COLO668 (cell line): ENCODE data around the gene TMCC3.
"Not testable (repeated sequence)": the region's sequence is repeated elsewhere in the genome, so short reads cannot be mapped to it uniquely, and the experiment has no call there.

Source experiments
- DNase-seq: peaks from one replicate; lab custom pipeline; 2025; ENCODE audit not compliant: unreplicated experiment; lab: John Stamatoyannopoulos, UW

TMCC3 gene

DNA sequence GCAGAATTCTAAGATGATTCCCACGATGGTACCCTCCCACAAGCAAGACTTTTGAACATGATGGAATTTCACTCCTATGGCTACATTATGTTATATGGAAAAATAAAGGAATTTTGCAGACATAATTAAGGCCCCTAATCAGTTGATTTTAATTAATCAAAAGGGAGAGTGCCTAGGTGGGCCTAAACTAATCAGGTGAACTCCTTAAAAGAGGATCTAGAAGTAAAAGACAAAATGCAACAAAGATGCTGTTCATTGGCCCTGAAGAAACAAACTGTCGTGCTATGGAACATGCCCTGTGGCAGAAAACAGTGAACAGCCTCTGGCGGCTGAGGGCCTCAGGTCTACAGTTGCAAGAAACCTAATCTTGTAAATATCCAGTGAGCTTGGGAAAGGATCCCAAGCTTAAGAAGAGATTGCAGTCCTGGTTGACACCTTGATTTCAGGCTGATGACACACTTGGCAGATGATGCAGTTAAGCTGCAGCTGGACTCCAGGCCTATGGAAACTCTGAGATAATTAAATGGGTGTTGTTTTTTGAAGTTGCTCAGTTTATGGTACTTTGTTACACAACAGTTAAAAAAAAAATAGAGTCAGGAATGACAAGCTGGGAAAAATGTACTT is 13.8 kb downstream of the TMCC3 start:
- no peak for DNase-seq

GRCh38 chr12:94634717-94635116 is 15.6 kb downstream of the TMCC3 start:
- DNase-seq = no peak

DNA sequence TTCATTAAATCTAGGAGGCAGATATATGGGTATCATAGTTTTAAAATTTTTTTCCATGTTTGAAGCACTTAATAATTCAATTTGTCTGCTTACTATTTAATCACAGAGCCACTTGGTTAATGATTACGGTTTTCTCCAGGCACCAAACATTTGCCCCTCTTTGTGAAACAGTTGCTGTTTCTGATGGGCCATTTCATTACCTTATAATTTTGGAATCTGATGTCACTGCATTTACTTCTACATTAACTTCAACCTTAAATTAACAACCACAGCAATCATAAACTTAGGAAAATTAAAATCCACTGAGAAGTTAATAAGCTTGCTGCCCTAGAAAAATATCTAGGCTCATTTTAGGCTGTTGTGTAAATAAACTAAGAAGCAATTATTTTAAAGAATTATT is 17.0 kb downstream of the TMCC3 start:
- DNase-seq = no peak

GRCh38 chr12:94631058-94631457 is 19.3 kb downstream of the TMCC3 start:
- no peak for DNase-seq

DNA sequence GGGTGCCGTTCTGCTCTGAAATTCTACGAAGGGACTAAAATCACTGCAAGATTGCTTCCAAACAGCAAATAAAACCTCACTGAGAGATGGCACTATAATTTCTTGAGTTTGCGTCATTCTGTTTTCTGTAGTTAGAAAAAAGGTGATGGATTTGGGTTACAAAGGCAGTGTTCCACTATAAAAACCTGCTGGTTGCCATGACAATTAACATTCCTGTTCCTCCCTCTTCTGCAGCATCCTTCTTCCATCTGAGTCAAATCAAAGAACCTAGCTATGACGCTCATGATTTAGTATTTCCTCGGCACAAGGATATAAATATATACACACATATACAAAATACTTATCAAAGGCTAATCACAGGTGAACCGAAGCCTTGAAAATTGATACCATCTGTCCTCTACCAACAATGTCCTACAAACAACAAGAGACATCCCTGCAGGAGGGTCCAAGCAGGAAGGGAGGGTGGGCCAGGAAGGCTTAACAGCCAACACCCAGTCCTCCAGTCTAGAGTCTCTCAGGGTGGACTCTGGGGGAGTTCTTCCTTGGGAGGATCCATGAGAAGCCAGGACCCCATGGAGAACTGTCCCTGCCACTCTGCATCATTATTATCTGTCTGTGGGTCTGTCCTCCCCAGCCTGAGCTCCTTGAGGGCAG is 21.4 kb downstream of the TMCC3 start:
- no peak for DNase-seq

DNA sequence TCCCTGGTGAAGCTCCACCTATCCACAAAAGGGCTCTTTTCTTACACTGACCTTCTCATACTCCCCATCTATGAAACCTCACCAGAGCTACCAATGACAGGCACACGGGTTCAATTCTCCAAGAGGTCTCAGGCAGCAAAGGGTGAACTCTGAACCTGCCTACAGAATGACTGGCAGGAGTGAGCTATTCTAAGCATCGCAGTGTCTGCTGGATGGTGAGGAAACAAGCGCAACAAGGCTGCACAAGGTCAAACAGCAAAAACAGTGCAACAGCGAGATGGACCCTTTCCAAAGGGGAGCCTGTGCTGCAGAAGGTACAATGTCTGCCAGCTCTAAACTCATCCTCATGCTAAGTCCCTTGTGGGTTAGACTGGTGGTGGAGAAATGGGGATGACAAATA is 22.0 kb downstream of the TMCC3 start:
- DNase-seq = no peak

- DNase-seq = no peak
These were observed 24.8 kb downstream of the TMCC3 start for GRCh38 chr12:94625531-94625930.

DNA sequence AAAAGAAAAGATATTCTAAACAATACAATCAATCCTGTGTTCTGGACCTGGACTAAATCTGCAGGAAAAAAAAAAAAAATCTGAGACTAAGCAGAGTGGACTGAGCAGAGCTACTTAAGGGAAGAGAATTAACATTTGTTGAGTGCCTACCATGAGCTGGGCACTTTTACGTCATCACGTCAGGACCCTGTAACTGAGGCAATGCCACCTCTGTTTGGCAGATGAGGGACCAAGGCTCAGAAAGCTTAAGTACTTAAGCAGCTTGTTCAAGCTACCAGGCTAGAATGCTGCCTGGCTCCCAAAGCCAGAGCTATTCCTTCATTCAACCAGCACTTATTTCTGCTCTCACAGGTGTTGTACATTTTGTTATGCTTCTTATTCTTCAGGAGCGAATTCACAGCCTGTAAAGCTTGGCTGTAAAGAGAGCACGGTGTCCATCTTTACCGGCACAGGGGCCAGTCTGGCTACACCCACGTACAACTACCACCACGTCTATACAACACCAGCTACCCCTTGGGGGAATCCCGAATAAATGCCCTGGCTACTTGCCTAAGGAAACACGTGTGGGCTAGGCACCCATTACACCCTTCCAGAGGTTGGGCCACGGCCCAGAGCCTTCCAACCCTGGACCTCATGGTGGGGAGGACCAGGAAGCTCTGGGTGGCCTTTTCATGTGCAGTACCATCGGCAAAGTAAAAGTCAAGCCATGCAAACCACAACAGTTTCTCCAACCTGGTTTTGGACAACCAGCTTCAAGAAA is 27.0 kb downstream of the TMCC3 start:
- no peak for DNase-seq

GRCh38 chr12:94622475-94622874 is 27.9 kb downstream of the TMCC3 start:
- no peak for DNase-seq

- no peak for DNase-seq
These were observed 28.5 kb downstream of the TMCC3 start for GRCh38 chr12:94621662-94622359.

GRCh38 chr12:94620621-94621020 is 29.7 kb downstream of the TMCC3 start:
- no peak for DNase-seq

DNA sequence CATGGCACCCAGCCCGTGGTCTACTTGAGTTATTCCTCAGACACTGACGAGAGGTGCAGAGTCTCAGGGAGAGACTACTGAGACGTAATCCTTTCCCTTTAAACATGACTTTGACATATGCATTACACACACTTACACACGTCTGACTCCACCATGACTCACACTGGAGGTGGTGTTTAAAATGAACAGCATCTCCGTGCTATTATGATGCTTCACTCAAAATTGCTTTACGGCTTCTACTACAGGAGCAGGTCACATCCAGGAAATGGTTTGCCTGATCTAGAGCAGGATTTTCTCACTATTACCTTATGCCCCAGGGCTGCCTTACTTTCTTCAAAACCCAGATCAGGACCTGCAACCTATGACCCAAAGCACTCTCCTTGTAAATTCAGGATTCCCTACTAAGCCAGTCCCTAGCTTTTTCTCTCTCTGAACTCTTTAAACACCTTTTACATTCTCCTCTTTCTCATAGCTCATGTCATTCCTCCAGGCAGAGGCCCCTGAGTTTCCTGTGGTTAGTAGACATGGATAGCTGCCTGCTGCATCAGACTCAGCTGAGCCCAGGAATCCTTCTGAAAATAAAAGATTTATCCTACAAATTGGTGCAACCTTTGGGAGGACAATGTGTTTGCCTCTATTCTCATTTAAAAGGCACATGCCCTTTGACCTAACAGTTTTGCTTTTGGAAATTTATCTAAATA is 31.2 kb downstream of the TMCC3 start:
- no peak for DNase-seq

DNA sequence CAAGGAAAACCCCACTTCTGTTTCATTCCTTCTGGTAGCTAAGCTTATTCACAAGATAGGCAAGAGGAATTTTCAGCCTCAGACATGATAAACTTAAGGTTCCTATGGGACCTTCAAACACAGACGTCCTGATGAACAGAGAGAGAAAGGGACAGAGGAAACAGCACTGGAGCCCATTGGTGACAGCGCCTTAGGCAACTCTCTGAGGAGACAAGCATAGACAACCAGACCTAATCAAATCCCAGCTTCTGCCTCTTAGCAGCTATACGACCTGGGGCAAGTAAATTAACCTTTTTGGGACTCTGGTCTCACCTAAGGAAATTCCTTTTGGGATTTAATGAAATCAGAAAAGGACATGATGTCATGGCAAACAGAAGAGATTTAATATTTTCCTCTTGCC is 33.3 kb downstream of the TMCC3 start:
- no peak for DNase-seq

DNA sequence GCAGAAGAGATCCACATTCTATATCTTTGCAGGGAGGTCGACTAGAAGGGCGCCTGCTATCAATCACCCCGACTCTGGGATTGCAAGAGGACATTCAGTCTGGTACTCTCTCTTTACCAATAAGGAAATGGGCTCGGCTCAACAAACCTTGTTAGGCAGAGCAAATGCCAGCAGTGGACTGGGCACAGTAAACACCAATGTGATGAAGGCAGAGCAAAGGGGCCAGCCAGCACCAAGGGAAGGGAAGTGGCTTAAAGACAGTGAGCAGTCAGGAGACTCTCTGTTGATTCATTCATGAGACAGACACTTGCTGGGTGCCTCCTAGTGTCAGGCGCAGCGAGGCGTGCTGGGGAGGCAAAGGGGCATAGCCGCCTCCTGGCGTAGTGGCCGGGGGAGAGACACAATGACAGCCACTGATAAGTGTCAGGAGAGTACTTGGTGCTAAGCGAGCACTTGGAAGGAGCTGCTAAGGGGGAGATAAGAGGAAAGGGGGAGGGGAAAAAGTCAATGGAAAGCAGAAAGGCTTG is 34.1 kb downstream of the TMCC3 start:
- no peak for DNase-seq

DNA sequence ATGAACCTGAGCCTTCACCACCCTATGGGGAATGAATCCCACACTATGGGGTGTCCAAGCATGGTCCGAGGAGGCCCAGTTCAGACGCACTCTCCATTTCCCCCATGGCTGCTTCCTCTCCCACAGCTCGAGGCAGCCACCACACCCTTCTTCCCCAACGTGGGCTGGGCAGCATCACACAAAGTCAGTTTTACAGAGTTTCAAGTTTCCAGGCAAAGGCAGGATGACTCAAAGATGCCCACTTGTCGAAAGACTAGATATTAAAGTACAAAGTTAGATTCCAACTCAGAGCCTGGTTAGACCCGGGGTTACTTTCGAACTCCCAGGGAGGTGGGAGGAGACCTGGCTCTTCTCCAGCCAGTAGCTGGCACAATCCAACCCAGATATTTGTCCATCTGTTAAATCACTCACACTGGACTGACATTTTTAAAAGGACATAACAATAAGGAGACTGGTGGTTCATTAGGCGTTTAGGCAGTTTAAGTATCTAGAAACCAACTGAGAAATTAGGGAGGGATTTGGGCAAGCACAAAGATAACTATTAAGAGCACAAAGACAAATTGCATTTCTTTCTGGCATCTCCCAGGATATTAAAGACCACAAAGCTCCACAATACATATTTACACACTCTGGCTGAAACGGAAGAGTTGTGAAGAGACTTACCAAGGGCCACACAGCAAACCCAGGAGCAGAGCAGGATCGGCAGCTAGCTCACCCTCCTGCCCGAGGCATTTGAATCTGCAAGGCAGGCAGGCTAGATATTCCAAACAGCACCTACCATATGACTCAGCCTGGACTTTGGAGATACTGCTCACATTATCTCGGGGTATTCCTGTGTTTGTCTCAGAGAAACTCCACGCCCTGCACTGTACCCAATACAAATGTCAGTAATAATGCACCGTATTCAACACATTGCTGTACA is 34.8 kb downstream of the TMCC3 start:
- DNase-seq = no peak

DNA sequence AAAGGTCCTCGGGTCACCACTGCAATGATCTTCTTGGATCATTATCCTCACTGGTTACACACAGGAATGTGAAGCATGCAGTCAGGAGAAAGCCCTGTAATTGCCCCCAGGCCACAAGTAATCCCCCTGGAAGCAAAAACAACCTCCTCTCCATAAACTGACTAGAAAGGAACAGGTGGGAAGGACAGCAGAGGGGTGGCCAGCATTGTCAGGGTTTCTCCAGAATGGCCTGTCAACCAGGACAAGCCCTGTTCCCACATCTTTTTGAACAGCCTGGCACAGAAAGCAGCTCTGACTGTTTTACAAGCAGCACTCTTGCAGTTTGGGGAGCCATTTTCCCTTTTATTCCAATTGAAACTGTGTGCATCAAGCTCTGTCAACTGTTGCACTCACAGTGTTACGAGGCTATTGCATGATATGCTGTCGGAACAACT is 36.1 kb downstream of the TMCC3 start:
- no peak for DNase-seq

DNA sequence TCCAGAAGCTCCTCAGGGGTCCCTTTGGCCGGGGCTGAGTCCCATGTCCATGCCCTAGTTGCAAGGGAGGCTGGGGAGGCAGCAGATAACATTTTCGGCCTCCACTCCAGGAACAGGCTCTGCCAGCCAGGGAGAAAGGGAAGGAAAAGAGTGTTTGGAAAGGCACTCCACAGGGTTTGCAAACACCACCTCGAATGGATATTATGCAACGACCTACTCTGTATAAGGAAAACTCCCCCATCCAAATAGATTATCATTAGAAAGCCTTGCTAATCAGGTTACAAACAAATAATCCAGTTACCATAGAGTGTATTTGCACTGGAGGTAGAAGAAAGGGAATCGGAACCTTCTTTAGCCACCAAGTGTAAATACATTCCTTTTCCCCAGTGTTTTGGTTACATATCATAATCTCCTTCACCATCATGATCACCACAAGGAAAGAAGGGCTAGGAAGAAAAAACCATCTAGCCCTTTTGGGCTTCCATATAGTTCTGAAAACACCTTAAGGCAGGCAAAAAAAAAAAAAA is 40.4 kb downstream of the TMCC3 start:
- DNase-seq = no peak

DNA sequence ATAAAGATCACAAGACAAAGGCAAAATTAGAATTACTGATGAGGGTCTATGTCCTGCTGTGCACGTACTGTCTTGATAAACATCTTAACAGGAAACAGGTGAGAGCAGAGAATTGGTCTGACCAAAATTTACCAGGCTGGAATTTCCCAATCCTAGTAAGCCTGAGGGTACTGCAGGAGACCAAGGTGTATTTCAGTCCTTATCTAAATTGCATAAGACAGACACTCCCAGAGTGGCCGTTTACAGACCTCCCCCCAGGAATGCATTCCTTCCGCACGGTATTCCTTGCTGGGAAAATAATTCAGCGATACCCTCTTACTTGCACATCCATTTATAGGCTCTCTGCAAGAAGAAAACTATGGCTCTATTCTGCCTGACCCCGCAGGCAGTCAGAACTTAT is 43.5 kb downstream of the TMCC3 start:
- not testable (repeated sequence) for DNase-seq

- DNase-seq = no peak
These were observed 46.0 kb downstream of the TMCC3 start for GRCh38 chr12:94604366-94604698.
